ENCODE measurements around the gene SORL1-AS1.

Gene SORL1-AS1

DNA sequence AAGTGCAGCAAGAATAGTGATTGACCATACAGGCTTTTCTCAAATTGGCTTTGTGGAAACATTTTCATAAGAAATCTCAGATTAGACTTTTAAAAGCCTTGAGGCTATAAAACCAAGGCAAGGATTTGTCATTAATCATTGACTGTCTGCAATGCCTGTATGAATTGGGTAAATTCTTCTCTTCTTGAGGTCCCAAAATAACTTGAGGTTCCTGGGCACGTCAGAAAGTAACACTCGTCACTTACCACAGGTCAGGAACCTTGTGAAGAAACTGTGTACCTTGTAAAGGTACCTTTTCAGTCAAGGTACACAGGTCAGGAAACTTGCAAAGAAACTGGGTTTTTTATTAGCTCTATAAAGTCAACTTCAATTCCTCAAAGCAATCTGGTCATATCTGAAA, 43.9 kb downstream of the SORL1-AS1 start:
- DNase-seq (no peak), ATAC-seq (ENCODE audit: insufficient read depth, low FRiP score) (no peak)
- H3K27me3 ChIP-seq (ENCODE audit: control insufficient read depth in 3 of 3, insufficient read depth in 3 of 3, low read length in 2 of 3), result no peaks in the 10 kb centered on the region
- no peaks in the 10 kb centered on the region for H3K9me3 ChIP-seq (ENCODE audit: control insufficient read depth in 4 of 4, insufficient read depth in 3 of 4, low read length in 3 of 4)
- 70 to 84% methylated on average over 2 of the region's 2 CpGs for WGBS, 2 donors
- H3K9ac ChIP-seq (ENCODE audit: insufficient read depth in 1 of 2, low read length in 2 of 2), result no peak overlapping the region
- H3K27ac ChIP-seq (ENCODE audit: low read depth in 1 of 2, low read length in 1 of 2), result no peak overlapping the region
- no peaks in the 10 kb centered on the region for H3K4me1 ChIP-seq (ENCODE audit: control insufficient read depth in 5 of 5, insufficient read depth in 5 of 5, low read length in 5 of 5)
- H3K4me3 ChIP-seq, result no peak overlapping the region
- no peak for TF ChIP-seq CTCF (IDR thresholded peaks at IDR 0.05; ENCODE audit: control extremely low read depth, extremely low read depth)
- no peaks in the 10 kb centered on the region for H3K36me3 ChIP-seq (ENCODE audit: control insufficient read depth in 4 of 4, insufficient read depth in 4 of 4, low read length in 4 of 4)

- DNase-seq, result no peak
- no peak for TF ChIP-seq CTCF (IDR thresholded peaks at IDR 0.05; ENCODE audit: control extremely low read depth, extremely low read depth)
- Histone ChIP-seq H3K36me3 (ENCODE audit: control insufficient read depth in 4 of 4, insufficient read depth in 4 of 4, low read length in 4 of 4) (no peaks in the 10 kb centered on the region), H3K9me3 (ENCODE audit: control insufficient read depth in 4 of 4, insufficient read depth in 3 of 4, low read length in 3 of 4) (peaks cover 0 to 4% (median 2%) of the 10 kb centered on the region in 4 donors), H3K27ac (ENCODE audit: low read depth in 1 of 2, low read length in 1 of 2) (no peak overlapping the region), H3K4me3 (no peak overlapping the region), H3K4me1 (ENCODE audit: control insufficient read depth in 5 of 5, insufficient read depth in 5 of 5, low read length in 5 of 5) (no peaks in the 10 kb centered on the region), H3K27me3 (ENCODE audit: control insufficient read depth in 3 of 3, insufficient read depth in 3 of 3, low read length in 2 of 3) (no peaks in the 10 kb centered on the region), H3K9ac (ENCODE audit: insufficient read depth in 1 of 2, low read length in 2 of 2) (no peak overlapping the region)
- ATAC-seq (ENCODE audit: insufficient read depth, low FRiP score), result no peak
- 95 to 96% methylated on average over 2 of the region's 2 CpGs for WGBS, 2 donors
Measured at GRCh38 chr11:121406291-121406690, 46.5 kb downstream of the SORL1-AS1 start.

DNA sequence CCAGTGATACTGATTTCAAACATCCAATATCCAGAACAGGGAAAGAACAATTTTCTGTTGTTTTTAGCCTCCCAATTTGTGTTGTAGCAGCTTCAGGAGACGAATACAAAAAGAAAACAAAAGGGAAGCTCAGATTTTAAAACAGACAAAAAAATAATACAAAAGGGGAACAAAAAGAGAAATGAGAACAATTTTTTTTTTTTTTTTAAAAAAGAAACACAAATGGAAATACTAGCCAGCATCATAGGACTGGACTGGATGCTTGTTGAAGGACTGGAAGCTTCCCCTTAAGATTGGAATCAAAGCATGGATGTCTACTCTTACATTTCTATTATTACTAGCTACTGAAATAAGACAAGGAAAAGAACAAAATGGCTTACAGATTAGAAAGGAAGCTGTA, 47.1 kb downstream of the SORL1-AS1 start:
- no peaks in the 10 kb centered on the region for H3K4me1 ChIP-seq (ENCODE audit: control insufficient read depth in 5 of 5, insufficient read depth in 5 of 5, low read length in 5 of 5)
- peaks cover 0 to 4% (median 2%) of the 10 kb centered on the region in 4 donors for H3K9me3 ChIP-seq (ENCODE audit: control insufficient read depth in 4 of 4, insufficient read depth in 3 of 4, low read length in 3 of 4)
- no peak for TF ChIP-seq CTCF (IDR thresholded peaks at IDR 0.05; ENCODE audit: control extremely low read depth, extremely low read depth)
- DNase-seq (no peak), ATAC-seq (ENCODE audit: insufficient read depth, low FRiP score) (no peak)
- H3K9ac ChIP-seq (ENCODE audit: insufficient read depth in 1 of 2, low read length in 2 of 2), result no peak overlapping the region
- no peaks in the 10 kb centered on the region for H3K36me3 ChIP-seq (ENCODE audit: control insufficient read depth in 4 of 4, insufficient read depth in 4 of 4, low read length in 4 of 4)
- 36 to 73% methylated on average over 1 of the region's 1 CpG for WGBS, 2 donors
- H3K27ac ChIP-seq (ENCODE audit: low read depth in 1 of 2, low read length in 1 of 2), result no peak overlapping the region
- no peaks in the 10 kb centered on the region for H3K27me3 ChIP-seq (ENCODE audit: control insufficient read depth in 3 of 3, insufficient read depth in 3 of 3, low read length in 2 of 3)
- no peak overlapping the region for H3K4me3 ChIP-seq

- no peaks in the 10 kb centered on the region for H3K27me3 ChIP-seq (ENCODE audit: control insufficient read depth in 3 of 3, insufficient read depth in 3 of 3, low read length in 2 of 3)
- DNase-seq, result no peak
- H3K9ac ChIP-seq (ENCODE audit: insufficient read depth in 1 of 2, low read length in 2 of 2), result no peak overlapping the region
- WGBS, 2 donors, result 65 to 88% methylated on average over 4 of the region's 4 CpGs
- H3K4me3 ChIP-seq, result no peak overlapping the region
- H3K27ac ChIP-seq (ENCODE audit: low read depth in 1 of 2, low read length in 1 of 2), result no peak overlapping the region
- peaks cover 0 to 5% (median 2%) of the 10 kb centered on the region in 5 donors for H3K4me1 ChIP-seq (ENCODE audit: control insufficient read depth in 5 of 5, insufficient read depth in 5 of 5, low read length in 5 of 5)
- ATAC-seq (ENCODE audit: insufficient read depth, low FRiP score), result no peak
- H3K9me3 ChIP-seq (ENCODE audit: control insufficient read depth in 4 of 4, insufficient read depth in 3 of 4, low read length in 3 of 4), result no peaks in the 10 kb centered on the region
- H3K36me3 ChIP-seq (ENCODE audit: control insufficient read depth in 4 of 4, insufficient read depth in 4 of 4, low read length in 4 of 4), result no peaks in the 10 kb centered on the region
- TF ChIP-seq CTCF (IDR thresholded peaks at IDR 0.05; ENCODE audit: control extremely low read depth, extremely low read depth), result no peak
Measured at GRCh38 chr11:121394785-121395184, 58.0 kb downstream of the SORL1-AS1 start.
